ENCODE measurements around the gene MAML3. TPM values are rescaled to one million over a fixed set of nuclear protein-coding genes. Genes with fewer than 3 reads are reported as not detected.

MAML3 gene
- total and polyA plus RNA-seq, 4 experiments from 2014 or later, result 0.15 to 3.7 (median 1.7) TPM

DNA sequence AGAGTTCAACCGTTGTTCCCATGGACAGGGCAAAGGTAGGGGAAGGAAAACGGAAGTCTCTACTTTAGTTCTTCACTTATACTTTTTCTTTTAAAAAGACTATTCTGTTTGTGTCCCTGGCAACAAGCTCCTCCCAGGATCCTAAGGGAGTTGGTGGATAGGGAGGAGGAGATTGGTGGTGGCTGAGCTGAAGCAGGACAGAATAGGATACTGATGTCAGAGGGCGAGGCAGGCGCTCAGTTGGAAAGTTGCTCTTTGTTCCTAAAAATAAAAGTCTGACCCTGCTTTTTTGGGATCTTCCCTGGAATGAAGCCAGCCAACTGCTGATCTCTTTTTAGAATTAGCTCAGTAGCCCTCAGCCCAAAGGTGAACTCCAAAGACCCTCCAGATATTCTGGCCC lies 383.6 kb downstream of the MAML3 start:
- Histone ChIP-seq H3K9me3 (ENCODE audit: control insufficient read depth in 1 of 2, low read length in 2 of 2) (no peaks in the 10 kb centered on the region), H3K27ac (ENCODE audit: low read depth, low read length) (no peak overlapping the region), H3K4me3 (ENCODE audit: low read length in 2 of 2) (no peak overlapping the region), H3K4me1 (ENCODE audit: insufficient read depth, low read length) (no peaks in the 10 kb centered on the region), H3K27me3 (ENCODE audit: insufficient read depth, low read length) (no peaks in the 10 kb centered on the region), H3K36me3 (ENCODE audit: insufficient read depth, low read length) (no peaks in the 10 kb centered on the region)
- Mint-ChIP-seq H3K27me3 (peaks cover 0 to 3% of the 10 kb centered on the region in 2 donors), H3K9me3 (no peaks in the 10 kb centered on the region), H3K4me1 (no peaks in the 10 kb centered on the region), H3K36me3 (no peaks in the 10 kb centered on the region), H3K27ac (peak overlapping the region in 1 of 7 donors; percentile 69), H3K4me3 (no peak overlapping the region)
- intact Hi-C loops (cut with micrococcal nuclease), result no loop called here
- ChIA-PET POLR2A (ENCODE audit: partially characterized antibody) (no interaction called here), CTCF (ENCODE audit: partially characterized antibody) (interaction anchor here (0.7 kb wide), 1 partner anchor 105 kb away, joined by 3 read pairs; no protein-coding TSS in a partner anchor)
- DNase-seq, result no peak

DNA sequence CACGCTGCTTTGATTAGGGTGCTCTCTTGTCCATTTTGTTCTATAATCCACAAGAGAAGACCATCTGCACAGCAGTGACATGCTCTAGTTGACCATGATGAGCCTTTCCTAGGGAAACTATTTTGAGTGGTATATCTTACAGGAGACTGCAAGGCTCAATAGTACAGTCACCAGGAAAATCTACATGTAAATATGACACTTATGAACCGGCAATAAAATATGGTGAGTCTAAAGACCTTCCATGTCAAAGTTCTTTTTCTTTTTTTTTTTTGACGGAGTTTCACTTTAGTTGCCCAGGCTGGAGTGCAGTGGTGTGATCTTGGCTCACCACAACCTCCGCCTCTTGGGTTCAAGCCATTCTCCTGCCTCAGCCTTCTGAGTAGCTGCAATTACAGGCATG lies 384.6 kb downstream of the MAML3 start:
- intact Hi-C loops (cut with micrococcal nuclease), result no loop called here
- Mint-ChIP-seq H3K36me3 (no peaks in the 10 kb centered on the region), H3K9me3 (no peaks in the 10 kb centered on the region), H3K4me3 (no peak overlapping the region), H3K27ac (no peak overlapping the region), H3K4me1 (no peaks in the 10 kb centered on the region), H3K27me3 (peaks cover 2 to 3% of the 10 kb centered on the region in 2 donors)
- no peak overlapping the region for H3K4me3 ChIP-seq (ENCODE audit: low read length in 2 of 2)
- H3K36me3 ChIP-seq (ENCODE audit: insufficient read depth, low read length), result no peaks in the 10 kb centered on the region
- CTCF ChIA-PET (ENCODE audit: partially characterized antibody), result no interaction called here
- POLR2A ChIA-PET (ENCODE audit: partially characterized antibody), result no interaction called here
- no peaks in the 10 kb centered on the region for H3K4me1 ChIP-seq (ENCODE audit: insufficient read depth, low read length)
- H3K27ac ChIP-seq (ENCODE audit: low read depth, low read length), result no peak overlapping the region
- DNase-seq, result no peak
- H3K27me3 ChIP-seq (ENCODE audit: insufficient read depth, low read length), result no peaks in the 10 kb centered on the region
- no peaks in the 10 kb centered on the region for H3K9me3 ChIP-seq (ENCODE audit: control insufficient read depth in 1 of 2, low read length in 2 of 2)

DNA sequence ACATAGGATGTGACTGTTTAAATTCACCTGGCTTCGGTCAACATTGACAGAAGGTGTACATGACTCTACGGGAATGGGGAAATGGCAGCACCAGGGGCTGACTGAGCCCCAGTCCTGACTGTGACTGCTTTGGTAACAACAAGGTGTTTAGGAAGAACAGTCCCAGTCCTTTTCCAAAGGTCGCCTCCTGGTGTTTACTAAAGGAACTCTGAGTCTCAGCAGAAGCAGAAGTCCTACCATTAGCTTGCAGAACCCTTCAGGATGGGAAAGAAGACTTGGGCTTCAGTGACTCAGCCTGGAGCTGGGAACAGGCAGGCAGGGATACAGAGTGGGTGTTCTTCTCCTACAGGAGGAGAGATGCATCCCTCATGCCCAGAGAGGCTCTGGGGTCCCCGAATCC lies 385.1 kb downstream of the MAML3 start:
- H3K9me3 Mint-ChIP-seq, result no peaks in the 10 kb centered on the region
- ChIA-PET POLR2A (ENCODE audit: partially characterized antibody) (no interaction called here), CTCF (ENCODE audit: partially characterized antibody) (no interaction called here)
- H3K4me3 ChIP-seq (ENCODE audit: low read length in 2 of 2), result no peak overlapping the region
- H3K27me3 ChIP-seq (ENCODE audit: insufficient read depth, low read length), result no peaks in the 10 kb centered on the region
- DNase-seq, result no peak
- intact Hi-C loops (cut with micrococcal nuclease), result no loop called here
- H3K36me3 ChIP-seq (ENCODE audit: insufficient read depth, low read length), result no peaks in the 10 kb centered on the region
- no peak overlapping the region for H3K4me3 Mint-ChIP-seq
- H3K4me1 ChIP-seq (ENCODE audit: insufficient read depth, low read length), result no peaks in the 10 kb centered on the region
- no peaks in the 10 kb centered on the region for H3K36me3 Mint-ChIP-seq
- no peak overlapping the region for H3K27ac Mint-ChIP-seq
- no peak overlapping the region for H3K27ac ChIP-seq (ENCODE audit: low read depth, low read length)
- H3K9me3 ChIP-seq (ENCODE audit: control insufficient read depth in 1 of 2, low read length in 2 of 2), result no peaks in the 10 kb centered on the region
- peaks cover 3% of the 10 kb centered on the region in 2 donors for H3K27me3 Mint-ChIP-seq
- H3K4me1 Mint-ChIP-seq, result no peaks in the 10 kb centered on the region

DNA sequence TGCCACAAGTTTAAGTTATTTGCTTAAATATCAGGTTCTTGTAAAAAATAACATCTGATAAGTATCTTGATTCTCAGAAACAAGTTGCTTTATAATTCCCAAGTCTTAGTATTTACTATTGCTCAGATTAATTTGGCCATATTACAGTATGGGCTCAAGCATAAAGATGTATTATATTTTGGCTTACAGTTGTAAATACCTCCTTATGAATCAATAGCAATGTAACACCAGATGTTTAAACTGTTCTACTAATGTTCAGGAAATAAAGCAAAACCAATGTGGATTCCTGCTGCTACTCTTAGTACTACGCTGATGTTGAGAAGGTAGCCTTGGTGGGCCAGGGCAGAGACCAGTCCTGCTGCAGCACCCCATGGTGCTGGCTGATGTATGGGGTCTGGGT lies 385.6 kb downstream of the MAML3 start:
- H3K4me3 ChIP-seq (ENCODE audit: low read length in 2 of 2), result no peak overlapping the region
- Mint-ChIP-seq H3K4me1 (no peaks in the 10 kb centered on the region), H3K4me3 (no peak overlapping the region), H3K27ac (no peak overlapping the region), H3K9me3 (no peaks in the 10 kb centered on the region), H3K36me3 (no peaks in the 10 kb centered on the region), H3K27me3 (peaks cover 3% of the 10 kb centered on the region in 2 donors)
- H3K36me3 ChIP-seq (ENCODE audit: insufficient read depth, low read length), result no peaks in the 10 kb centered on the region
- no peaks in the 10 kb centered on the region for H3K4me1 ChIP-seq (ENCODE audit: insufficient read depth, low read length)
- DNase-seq, result no peak
- H3K27me3 ChIP-seq (ENCODE audit: insufficient read depth, low read length), result no peaks in the 10 kb centered on the region
- POLR2A ChIA-PET (ENCODE audit: partially characterized antibody), result no interaction called here
- no peak overlapping the region for H3K27ac ChIP-seq (ENCODE audit: low read depth, low read length)
- CTCF ChIA-PET (ENCODE audit: partially characterized antibody), result no interaction called here
- intact Hi-C loops (cut with micrococcal nuclease), result no loop called here
- H3K9me3 ChIP-seq (ENCODE audit: control insufficient read depth in 1 of 2, low read length in 2 of 2), result no peaks in the 10 kb centered on the region

DNA sequence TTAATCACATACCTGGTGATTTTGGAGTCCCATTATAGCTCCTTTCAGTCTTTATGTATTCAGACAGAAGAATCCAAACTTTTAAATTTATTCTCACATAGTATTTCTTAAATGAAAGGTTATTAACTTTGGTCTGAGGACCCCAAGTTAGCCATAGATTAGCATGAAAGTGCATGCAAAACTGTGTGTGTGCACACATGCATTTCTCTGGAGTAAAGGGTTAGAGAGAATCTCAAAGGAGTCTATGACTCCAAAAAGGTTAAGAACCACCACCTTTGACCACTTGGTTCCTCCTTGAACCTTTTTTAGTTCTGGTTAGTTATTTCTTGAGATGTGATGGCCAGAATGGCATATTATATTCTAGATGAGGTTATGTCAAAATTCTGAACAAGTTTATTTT lies 386.4 kb downstream of the MAML3 start:
- intact Hi-C loops (cut with micrococcal nuclease), result no loop called here
- no peak overlapping the region for H3K4me3 Mint-ChIP-seq
- H3K27me3 Mint-ChIP-seq, result peaks cover 3% of the 10 kb centered on the region in 2 donors
- no peaks in the 10 kb centered on the region for H3K4me1 Mint-ChIP-seq
- ChIA-PET CTCF (ENCODE audit: partially characterized antibody) (no interaction called here), POLR2A (ENCODE audit: partially characterized antibody) (no interaction called here)
- H3K27ac ChIP-seq (ENCODE audit: low read depth, low read length), result no peak overlapping the region
- H3K9me3 ChIP-seq (ENCODE audit: control insufficient read depth in 1 of 2, low read length in 2 of 2), result no peaks in the 10 kb centered on the region
- H3K4me1 ChIP-seq (ENCODE audit: insufficient read depth, low read length), result no peaks in the 10 kb centered on the region
- H3K27ac Mint-ChIP-seq, result no peak overlapping the region
- H3K36me3 Mint-ChIP-seq, result no peaks in the 10 kb centered on the region
- no peaks in the 10 kb centered on the region for H3K9me3 Mint-ChIP-seq
- H3K36me3 ChIP-seq (ENCODE audit: insufficient read depth, low read length), result no peaks in the 10 kb centered on the region
- no peak for DNase-seq
- no peak overlapping the region for H3K4me3 ChIP-seq (ENCODE audit: low read length in 2 of 2)
- no peaks in the 10 kb centered on the region for H3K27me3 ChIP-seq (ENCODE audit: insufficient read depth, low read length)

DNA sequence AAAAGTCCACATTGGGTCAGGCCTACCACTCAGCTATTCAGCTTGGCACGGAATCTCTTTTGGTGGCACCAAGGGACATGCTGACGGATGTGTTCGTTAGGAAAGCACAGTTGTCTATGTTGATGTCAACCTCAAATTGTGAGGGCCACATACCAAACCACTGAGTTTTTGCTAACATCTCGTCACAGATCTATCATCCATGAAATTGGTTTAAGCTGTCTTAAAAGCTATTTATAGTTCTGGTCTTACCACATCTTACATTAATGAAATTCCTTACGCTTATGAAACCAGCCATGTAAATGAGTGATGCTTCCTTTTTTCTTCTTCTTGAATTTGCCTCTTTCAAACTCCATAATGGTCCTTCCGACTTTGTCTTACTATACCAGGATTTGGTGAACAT lies 386.8 kb downstream of the MAML3 start:
- Mint-ChIP-seq H3K27me3 (peaks cover 3% of the 10 kb centered on the region in 2 donors), H3K27ac (no peak overlapping the region), H3K4me1 (no peaks in the 10 kb centered on the region), H3K36me3 (no peaks in the 10 kb centered on the region), H3K4me3 (no peak overlapping the region), H3K9me3 (no peaks in the 10 kb centered on the region)
- POLR2A ChIA-PET (ENCODE audit: partially characterized antibody), result no interaction called here
- Histone ChIP-seq H3K4me3 (ENCODE audit: low read length in 2 of 2) (no peak overlapping the region), H3K4me1 (ENCODE audit: insufficient read depth, low read length) (no peaks in the 10 kb centered on the region), H3K27ac (ENCODE audit: low read depth, low read length) (no peak overlapping the region), H3K36me3 (ENCODE audit: insufficient read depth, low read length) (no peaks in the 10 kb centered on the region), H3K27me3 (ENCODE audit: insufficient read depth, low read length) (no peaks in the 10 kb centered on the region), H3K9me3 (ENCODE audit: control insufficient read depth in 1 of 2, low read length in 2 of 2) (no peaks in the 10 kb centered on the region)
- intact Hi-C loops (cut with micrococcal nuclease), result no loop called here
- DNase-seq, result no peak
- CTCF ChIA-PET (ENCODE audit: partially characterized antibody), result no interaction called here

DNA sequence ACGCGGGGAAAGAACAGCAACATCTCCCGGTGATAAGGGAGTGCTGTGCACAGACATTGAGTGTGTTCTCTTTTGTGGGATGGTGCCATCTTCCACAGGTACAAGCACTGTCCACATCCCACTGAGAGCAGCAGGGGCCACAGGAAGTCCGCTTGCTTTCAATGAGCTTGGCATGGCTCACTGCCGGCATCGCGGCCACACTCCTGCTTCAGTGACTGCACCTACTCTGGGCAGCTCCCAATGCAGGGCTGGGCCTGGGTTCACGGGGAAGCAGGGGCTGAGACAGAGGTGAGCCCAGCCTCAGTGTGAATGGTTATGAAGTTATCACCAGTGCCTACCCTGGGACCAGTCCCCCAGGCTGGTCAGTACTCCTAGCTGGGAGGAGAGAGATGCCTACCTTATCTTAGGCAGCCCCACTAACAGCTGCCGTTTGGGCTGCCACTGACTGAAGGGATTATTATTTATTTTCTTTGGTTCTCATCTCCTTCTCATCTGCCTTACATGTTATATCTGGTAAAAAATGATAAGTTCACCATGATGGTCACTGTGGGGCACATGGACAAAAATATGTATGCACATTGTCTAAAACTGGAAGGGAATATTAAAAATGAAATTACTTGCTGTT lies 389.2 kb downstream of the MAML3 start:
- Histone ChIP-seq H3K4me1 (ENCODE audit: insufficient read depth, low read length) (no peaks in the 10 kb centered on the region), H3K4me3 (ENCODE audit: low read length in 2 of 2) (no peak overlapping the region), H3K27me3 (ENCODE audit: insufficient read depth, low read length) (no peaks in the 10 kb centered on the region), H3K36me3 (ENCODE audit: insufficient read depth, low read length) (no peaks in the 10 kb centered on the region), H3K9me3 (ENCODE audit: control insufficient read depth in 1 of 2, low read length in 2 of 2) (no peaks in the 10 kb centered on the region), H3K27ac (ENCODE audit: low read depth, low read length) (no peak overlapping the region)
- ChIA-PET POLR2A (ENCODE audit: partially characterized antibody) (no interaction called here), CTCF (ENCODE audit: partially characterized antibody) (no interaction called here)
- peaks cover 2 to 6% of the 10 kb centered on the region in 2 donors for H3K27me3 Mint-ChIP-seq
- no peak overlapping the region for H3K27ac Mint-ChIP-seq
- intact Hi-C loops (cut with micrococcal nuclease), result no loop called here
- H3K4me1 Mint-ChIP-seq, result no peaks in the 10 kb centered on the region
- H3K4me3 Mint-ChIP-seq, result no peak overlapping the region
- H3K36me3 Mint-ChIP-seq, result no peaks in the 10 kb centered on the region
- no peak for DNase-seq
- no peaks in the 10 kb centered on the region for H3K9me3 Mint-ChIP-seq

DNA sequence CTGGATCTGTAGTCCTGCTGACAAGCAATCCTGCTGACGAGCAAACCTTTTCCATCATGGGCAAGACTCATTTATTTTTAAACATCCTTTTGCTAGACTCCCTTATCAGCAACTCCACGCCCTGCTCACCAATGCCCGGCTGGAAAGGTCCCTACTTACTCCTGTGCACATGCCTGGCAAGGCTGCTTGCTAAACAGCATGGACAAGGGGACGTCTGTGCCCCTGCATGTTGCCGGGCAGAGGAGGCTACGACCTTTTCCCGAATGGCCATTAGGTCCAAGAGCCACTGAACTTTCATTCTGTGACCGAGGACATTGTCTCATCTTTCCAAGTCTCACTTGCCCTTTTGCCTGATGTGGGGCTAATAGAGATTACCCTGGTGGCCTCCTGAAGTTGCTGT lies 389.8 kb downstream of the MAML3 start:
- H3K36me3 Mint-ChIP-seq, result no peaks in the 10 kb centered on the region

More for the DNA sequence above, 389.8 kb downstream of the MAML3 start:
- ChIA-PET CTCF (ENCODE audit: partially characterized antibody) (no interaction called here), POLR2A (ENCODE audit: partially characterized antibody) (no interaction called here)
- Histone ChIP-seq H3K36me3 (ENCODE audit: insufficient read depth, low read length) (no peaks in the 10 kb centered on the region), H3K9me3 (ENCODE audit: control insufficient read depth in 1 of 2, low read length in 2 of 2) (no peaks in the 10 kb centered on the region), H3K27ac (ENCODE audit: low read depth, low read length) (no peak overlapping the region), H3K4me1 (ENCODE audit: insufficient read depth, low read length) (no peaks in the 10 kb centered on the region), H3K4me3 (ENCODE audit: low read length in 2 of 2) (no peak overlapping the region), H3K27me3 (ENCODE audit: insufficient read depth, low read length) (no peaks in the 10 kb centered on the region)
- Mint-ChIP-seq H3K4me3 (peak overlapping the region in 1 of 8 donors; percentile 63), H3K9me3 (no peaks in the 10 kb centered on the region), H3K4me1 (no peaks in the 10 kb centered on the region), H3K27me3 (peaks cover 2 to 6% of the 10 kb centered on the region in 2 donors), H3K27ac (no peak overlapping the region)
- DNase-seq, result no peak
- intact Hi-C loops (cut with micrococcal nuclease), result no loop called here
